ENCODE results near the gene CFAP126. TPM values are rescaled to one million over a fixed set of nuclear protein-coding genes. Genes with fewer than 3 reads are reported as not detected.
"Not testable (repeated sequence)": the region's sequence is repeated elsewhere in the genome, so short reads cannot be mapped to it uniquely, and the experiment has no call there.

The CFAP126 gene
- total and polyA plus RNA-seq, 10 donors, result not detected

DNA sequence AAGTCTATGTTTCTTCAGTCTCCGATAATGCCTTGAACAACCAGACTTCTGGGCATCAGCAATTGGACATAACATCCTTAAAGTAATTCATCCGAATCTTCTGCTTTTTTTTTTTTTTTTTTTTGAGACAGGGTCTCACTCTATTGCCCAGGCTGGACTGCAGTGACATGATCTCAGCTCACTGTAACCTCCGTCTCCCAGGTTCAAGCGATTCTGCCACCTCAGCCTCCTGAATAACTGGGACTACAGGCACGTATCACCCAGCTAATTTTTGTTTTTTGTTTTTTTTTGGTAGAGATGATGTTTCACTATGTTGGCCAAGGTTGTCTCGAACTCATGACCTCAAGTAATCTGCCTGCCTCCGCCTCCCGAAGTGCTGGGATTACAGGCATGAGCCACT lies 23.9 kb upstream of the CFAP126 start:
- WGBS, 5 donors, result 91 to 96% (median 95%) methylated on average over 8 of the region's 8 CpGs
- H3K9me3 ChIP-seq, result no peaks in the 10 kb centered on the region
- intact Hi-C loops (cut with DNase I; ENCODE audit: low total_unique reads), result no loop called here
- no peaks in the 10 kb centered on the region for H3K36me3 ChIP-seq
- no peak overlapping the region for H3K27ac ChIP-seq
- no peak for DNase-seq
- peaks cover 13 to 31% (median 21%) of the 10 kb centered on the region in 6 donors for H3K4me1 ChIP-seq
- H3K27me3 ChIP-seq (replicated peaks in 1 of 7), result no peaks in the 10 kb centered on the region
- no peak overlapping the region for H3K4me3 ChIP-seq
- TF ChIP-seq POLR2A (IDR thresholded peaks at IDR 0.05) (no peak), POLR2AphosphoS5 (IDR thresholded peaks at IDR 0.05) (no peak)
- TF ChIP-seq, protein P1, sequence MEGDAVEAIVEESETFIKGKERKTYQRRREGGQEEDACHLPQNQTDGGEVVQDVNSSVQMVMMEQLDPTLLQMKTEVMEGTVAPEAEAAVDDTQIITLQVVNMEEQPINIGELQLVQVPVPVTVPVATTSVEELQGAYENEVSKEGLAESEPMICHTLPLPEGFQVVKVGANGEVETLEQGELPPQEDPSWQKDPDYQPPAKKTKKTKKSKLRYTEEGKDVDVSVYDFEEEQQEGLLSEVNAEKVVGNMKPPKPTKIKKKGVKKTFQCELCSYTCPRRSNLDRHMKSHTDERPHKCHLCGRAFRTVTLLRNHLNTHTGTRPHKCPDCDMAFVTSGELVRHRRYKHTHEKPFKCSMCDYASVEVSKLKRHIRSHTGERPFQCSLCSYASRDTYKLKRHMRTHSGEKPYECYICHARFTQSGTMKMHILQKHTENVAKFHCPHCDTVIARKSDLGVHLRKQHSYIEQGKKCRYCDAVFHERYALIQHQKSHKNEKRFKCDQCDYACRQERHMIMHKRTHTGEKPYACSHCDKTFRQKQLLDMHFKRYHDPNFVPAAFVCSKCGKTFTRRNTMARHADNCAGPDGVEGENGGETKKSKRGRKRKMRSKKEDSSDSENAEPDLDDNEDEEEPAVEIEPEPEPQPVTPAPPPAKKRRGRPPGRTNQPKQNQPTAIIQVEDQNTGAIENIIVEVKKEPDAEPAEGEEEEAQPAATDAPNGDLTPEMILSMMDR (IDR thresholded peaks at IDR 0.05 in 8 of 11, conservative IDR thresholded peaks at IDR 0.05 in 3 of 11), result no peak

DNA sequence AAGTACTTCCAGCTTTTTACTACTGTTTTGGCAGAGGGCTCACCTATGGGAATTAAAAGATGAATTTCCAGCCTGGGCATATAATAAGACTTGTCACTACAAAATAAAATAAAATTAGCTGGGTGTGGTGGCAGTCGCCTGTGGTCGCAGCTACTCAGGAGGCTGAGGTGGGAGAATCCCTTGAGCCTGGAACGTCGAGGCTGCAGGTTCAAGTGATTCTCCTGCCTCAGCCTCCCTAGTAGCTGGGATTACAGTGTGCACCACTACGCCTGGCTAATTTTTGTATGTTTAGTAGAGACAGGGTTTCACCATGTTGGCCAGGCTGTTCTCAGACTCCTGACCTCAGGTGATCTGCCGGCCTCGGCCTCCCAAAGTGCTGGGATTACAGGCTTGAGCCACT lies 23.5 kb upstream of the CFAP126 start:
- H3K36me3 ChIP-seq; H3K9me3 ChIP-seq; H3K27ac ChIP-seq; DNase-seq; intact Hi-C loops (cut with DNase I; ENCODE audit: low total_unique reads); H3K27me3 ChIP-seq (replicated peaks in 1 of 7): not testable (repeated sequence)
- Histone ChIP-seq H3K4me1 (peaks cover 13 to 36% (median 25%) of the 10 kb centered on the region in 6 donors), H3K4me3 (peak overlapping the region in 1 of 8 donors; percentile 79)
- WGBS, 5 donors, result 93 to 98% (median 95%) methylated on average over 6 to 7 of the region's 7 CpGs

DNA sequence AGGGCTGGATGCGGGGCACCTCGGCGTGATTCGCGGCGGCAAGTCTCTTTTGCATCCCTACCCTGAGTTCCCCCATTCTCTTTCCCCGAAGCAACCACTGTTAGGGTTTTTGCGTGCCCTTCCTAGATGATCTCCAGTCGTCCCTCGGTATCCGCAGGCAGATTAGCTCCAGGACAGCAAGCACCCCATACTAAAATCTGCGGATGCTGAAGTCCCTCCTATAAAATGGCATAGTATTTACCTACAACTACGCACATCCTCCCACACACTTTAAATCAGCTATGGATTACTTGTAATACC lies 22.8 kb upstream of the CFAP126 start:
- Histone ChIP-seq H3K9me3 (no peaks in the 10 kb centered on the region), H3K36me3 (no peaks in the 10 kb centered on the region), H3K4me1 (peaks cover 13 to 37% (median 25%) of the 10 kb centered on the region in 6 donors), H3K27me3 (replicated peaks in 1 of 7) (no peaks in the 10 kb centered on the region), H3K27ac (peak overlapping the region; percentile 73 to 96 (median 88)), H3K4me3 (peak overlapping the region; percentile 45 to 79 (median 52))
- WGBS, 5 donors, result 6 to 15% (median 8%) methylated on average over 13 of the region's 13 CpGs
- TF ChIP-seq POLR2A (IDR thresholded peaks at IDR 0.05) (no peak), POLR2AphosphoS5 (IDR thresholded peaks at IDR 0.05) (no peak)
- TF ChIP-seq, protein P1 (IDR thresholded peaks at IDR 0.05 in 8 of 11, conservative IDR thresholded peaks at IDR 0.05 in 3 of 11), result no peak
- intact Hi-C loops (cut with DNase I; ENCODE audit: low total_unique reads), result no loop called here
- no peak for DNase-seq

DNA sequence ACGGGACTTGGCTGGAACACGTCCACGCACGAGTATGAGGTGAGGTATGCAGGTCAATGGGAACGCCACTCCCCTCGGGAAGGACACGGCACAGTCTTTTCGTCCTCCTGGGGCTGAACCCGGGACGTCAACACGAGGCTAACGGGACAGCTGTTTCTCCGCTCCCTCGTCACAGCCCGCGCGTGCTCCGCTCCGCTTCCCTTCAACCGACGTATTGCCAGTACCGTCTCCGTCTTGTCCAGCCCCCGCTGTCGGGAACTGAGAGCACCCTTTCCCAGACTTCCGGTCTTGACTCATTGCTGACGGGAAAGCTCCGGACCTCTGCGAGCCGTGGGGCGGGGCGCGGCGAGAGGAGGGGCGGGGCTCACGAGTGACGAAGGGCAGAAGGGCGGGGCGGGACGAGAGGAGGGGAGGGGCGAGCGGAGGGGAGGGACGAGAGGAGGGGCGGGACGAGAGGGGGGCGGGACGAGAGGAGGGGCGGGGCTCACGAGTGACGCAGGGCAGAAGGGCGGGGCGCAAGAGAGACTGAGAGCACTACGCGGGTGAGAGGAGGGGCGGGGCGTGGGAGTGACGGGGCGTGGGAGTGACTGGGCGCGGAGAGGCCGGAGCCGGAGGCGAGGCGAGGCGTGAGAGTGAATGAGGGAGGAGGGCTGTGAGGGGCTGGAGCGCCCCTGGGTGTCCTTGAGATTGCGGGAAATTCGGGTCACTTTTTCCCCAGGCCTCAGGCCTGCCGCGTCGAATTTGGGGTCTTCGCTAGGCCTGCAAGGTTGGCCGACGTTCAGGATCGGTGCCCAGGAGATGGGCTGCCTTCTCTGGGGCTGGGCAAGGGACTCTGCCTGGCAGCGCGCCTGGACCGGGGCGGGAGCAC lies 22.2 kb upstream of the CFAP126 start:
- H3K27ac ChIP-seq, result peak overlapping the region; percentile 83 to 96 (median 94)
- peak; percentile 98 to 99 (median 98) for TF ChIP-seq POLR2AphosphoS5 (IDR thresholded peaks at IDR 0.05)
- TF ChIP-seq POLR2A (IDR thresholded peaks at IDR 0.05), result peak; percentile 67 to 87 (median 81)
- TF ChIP-seq, protein P1 (IDR thresholded peaks at IDR 0.05 in 8 of 11, conservative IDR thresholded peaks at IDR 0.05 in 3 of 11), result peak in 1 of 11 experiments; percentile 7
- peaks cover 13 to 37% (median 25%) of the 10 kb centered on the region in 6 donors for H3K4me1 ChIP-seq
- DNase-seq, result peak; percentile 99
- peak overlapping the region; percentile 45 to 79 (median 52) for H3K4me3 ChIP-seq
- WGBS, 5 donors, result 1 to 2% (median 1%) methylated on average over 65 to 78 of the region's 79 CpGs
- no peaks in the 10 kb centered on the region for H3K9me3 ChIP-seq
- H3K27me3 ChIP-seq (replicated peaks in 1 of 7), result no peaks in the 10 kb centered on the region
- no peaks in the 10 kb centered on the region for H3K36me3 ChIP-seq
- intact Hi-C loops (cut with DNase I; ENCODE audit: low total_unique reads), result no loop called here

DNA sequence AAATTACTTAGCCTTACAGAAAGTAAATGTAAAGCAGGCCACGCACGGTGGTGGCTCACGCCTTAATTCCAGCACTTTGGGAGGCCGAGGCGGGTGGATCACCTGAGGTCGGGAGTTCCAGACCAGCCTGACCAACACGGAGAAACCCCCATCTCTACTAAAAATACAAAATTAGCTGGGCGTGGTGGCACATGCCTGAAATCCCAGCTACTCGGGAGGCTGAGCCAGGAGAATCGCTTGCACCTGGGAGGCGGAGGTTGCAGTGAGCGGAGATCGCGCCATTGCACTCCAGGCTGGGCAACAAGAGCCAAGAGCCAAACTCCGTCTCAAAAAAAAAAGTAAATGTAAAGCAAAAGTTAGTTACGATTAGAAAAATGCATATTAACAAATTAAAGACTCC lies 21.5 kb upstream of the CFAP126 start:
- peak overlapping the region in 7 of 8 donors; percentile 10 to 79 (median 51) for H3K4me3 ChIP-seq
- H3K27me3 ChIP-seq (replicated peaks in 1 of 7); H3K36me3 ChIP-seq; intact Hi-C loops (cut with DNase I; ENCODE audit: low total_unique reads); H3K9me3 ChIP-seq: not testable (repeated sequence)
- peak overlapping the region; percentile 83 to 96 (median 94) for H3K27ac ChIP-seq
- DNase-seq, result peak; percentile 82
- peaks cover 13 to 37% (median 25%) of the 10 kb centered on the region in 6 donors for H3K4me1 ChIP-seq
- WGBS, 5 donors, result 81 to 86% (median 83%) methylated on average over 16 of the region's 16 CpGs
